CD14-positive monocyte (primary cell): Measurements from ENCODE around the gene ARHGEF7. TPM values are rescaled to one million over a fixed set of nuclear protein-coding genes. Genes with fewer than 3 reads are reported as not detected.

Experiments
- DNase-seq, 3 donors: peaks; one replicate each; pipeline ENCODE4 v3.0.0-alpha.2; 2011 to 2022
- H2AFZ ChIP-seq: 2 replicates; pipeline ENCODE4 v1.6.0; 2012; ENCODE audit warnings: mild to moderate bottlenecking, low read depth, low read length, inconsistent platforms; ENCODE audit not compliant: insufficient read depth, poor library complexity, severe bottlenecking
- H3K27ac ChIP-seq, 2 donors: 1 replicate in 1 of 2; 2 replicates in 1 of 2; pipeline ENCODE4 v1.5.1; 2012 to 2013; ENCODE audit warnings: low read length in 2 of 2, control low read depth in 1 of 2, inconsistent platforms in 1 of 2, low read depth in 1 of 2, mild to moderate bottlenecking in 1 of 2
- H3K27me3 ChIP-seq, 2 donors: one replicate each; pipeline versions ENCODE4 v1.6.0 to v1.6.1; 2011 to 2013; ENCODE audit warnings: low read length in 2 of 2; ENCODE audit not compliant: control insufficient read depth in 2 of 2, insufficient read depth in 2 of 2
- H3K36me3 ChIP-seq, 2 donors: replicated peaks in 1 of 2; 1 replicate in 1 of 2; 2 replicates in 1 of 2; pipeline versions ENCODE4 v1.5.1 to v1.6.1; 2012 to 2013; ENCODE audit warnings: low read length in 2 of 2, control low read depth in 1 of 2, inconsistent platforms in 1 of 2, mild to moderate bottlenecking in 1 of 2; ENCODE audit not compliant: insufficient read depth in 2 of 2, control insufficient read depth in 1 of 2
- H3K4me1 ChIP-seq, 2 donors: 1 replicate in 1 of 2; 2 replicates in 1 of 2; pipeline versions ENCODE4 v1.5.1 to v1.6.1; 2012 to 2013; ENCODE audit warnings: low read length in 2 of 2, control low read depth in 1 of 2, inconsistent platforms in 1 of 2, mild to moderate bottlenecking in 1 of 2, moderate library complexity in 1 of 2; ENCODE audit not compliant: insufficient read depth in 2 of 2, control insufficient read depth in 1 of 2
- H3K4me2 ChIP-seq: replicated peaks from 2 replicates; pipeline ENCODE3; 2012; ENCODE audit warnings: low read length, moderate library complexity, mild to moderate bottlenecking; ENCODE audit not compliant: poor library complexity, severe bottlenecking; ENCODE audit errors: extremely low read depth
- H3K4me3 ChIP-seq, 3 experiments: fragments of 200-600 bp in 1 of 3; sonication (generic) in 1 of 3; replicated peaks in 1 of 3; 1 replicate in 2 of 3; 2 replicates in 1 of 3; pipeline ENCODE4 v1.5.1; 2011 to 2013; ENCODE audit warnings: low read length in 3 of 3, mild to moderate bottlenecking in 3 of 3, control low read depth in 2 of 3, low read depth in 2 of 3, inconsistent platforms in 1 of 3, moderate library complexity in 1 of 3
- H3K79me2 ChIP-seq: 2 replicates; pipeline ENCODE4 v1.6.0; 2012; ENCODE audit warnings: mild to moderate bottlenecking, control low read depth, inconsistent platforms, low read length, moderate library complexity; ENCODE audit not compliant: insufficient read depth
- H3K9ac ChIP-seq: 2 replicates; pipeline ENCODE4 v1.6.0; 2017; ENCODE audit warnings: low read length, mild to moderate bottlenecking; ENCODE audit not compliant: insufficient read depth, poor library complexity, severe bottlenecking
- H3K9me3 ChIP-seq, 2 donors: replicated peaks in 1 of 2; 1 replicate in 1 of 2; 2 replicates in 1 of 2; pipeline versions ENCODE4 v1.5.1 to v1.6.1; 2012 to 2013; ENCODE audit warnings: low read length in 2 of 2, control low read depth in 1 of 2; ENCODE audit not compliant: control insufficient read depth in 1 of 2, insufficient read depth in 1 of 2
- H4K20me1 ChIP-seq: 2 replicates; pipeline ENCODE4 v1.6.0; 2012; ENCODE audit warnings: mild to moderate bottlenecking, low read length, control low read depth, moderate library complexity; ENCODE audit not compliant: insufficient read depth
- H3K27ac Mint-ChIP-seq, 7 donors: one replicate each; pipeline ENCODE4 v1.8.0; 2020; ENCODE audit warnings: mild to moderate bottlenecking in 7 of 7, mixed read lengths in 7 of 7, moderate library complexity in 6 of 7, inconsistent platforms in 2 of 7
- H3K27me3 Mint-ChIP-seq, 3 donors: one replicate each; pipeline ENCODE4 v1.8.0; 2021 to 2022; ENCODE audit warnings: low read depth in 3 of 3, mild to moderate bottlenecking in 3 of 3, mixed read lengths in 3 of 3, moderate library complexity in 3 of 3, inconsistent platforms in 1 of 3
- H3K36me3 Mint-ChIP-seq, 2 donors: one replicate each; pipeline ENCODE4 v1.8.0; 2020; ENCODE audit warnings: mixed read lengths in 2 of 2, inconsistent platforms in 1 of 2, mild to moderate bottlenecking in 1 of 2
- H3K4me1 Mint-ChIP-seq: one replicate; pipeline ENCODE4 v1.8.0; 2020; ENCODE audit warnings: mild to moderate bottlenecking, mixed read lengths
- H3K4me3 Mint-ChIP-seq, 2 donors: one replicate each; pipeline ENCODE4 v1.8.0; 2020; ENCODE audit warnings: mild to moderate bottlenecking in 2 of 2, mixed read lengths in 2 of 2, moderate library complexity in 1 of 2
- H3K9me3 Mint-ChIP-seq, 7 donors: one replicate each; pipeline ENCODE4 v1.8.0; 2020 to 2022; ENCODE audit warnings: mixed read lengths in 7 of 7, mild to moderate bottlenecking in 6 of 7, moderate library complexity in 6 of 7, inconsistent platforms in 2 of 7
- CTCF ChIP-seq: fragments of 200-600 bp; IDR thresholded peaks from one replicate; pipeline ENCODE4 v1.8.0; 2022; ENCODE audit warnings: antibody characterized with exemption, mild to moderate bottlenecking
- WGBS: methylation state at CpG from one replicate; pipeline ENCODE4 v1.1.5; 2013; ENCODE audit warnings: missing lambda C conversion rate; ENCODE audit not compliant: insufficient coverage; 5-methylcytosine and 5-hydroxymethylcytosine counted together
- intact Hi-C, 2 donors: fragments of 100-400 bp; cut with micrococcal nuclease; formaldehyde crosslinking; loops; one replicate each; pipeline versions ENCODE4 v1.15.0 to v1.15.1; 2023
- polyA plus RNA-seq, 3 donors: library from polyadenylated mRNA; depleted of rRNA in 1 of 3; unstranded in 2 of 3; stranded (reverse) in 1 of 3; fragments of 300-500 nt in 2 of 3; fragments of >200 nt in 1 of 3; fragmentation: Illumina TruSeq in 2 of 3; gene quantifications; 1 replicate in 2 of 3; 2 replicates in 1 of 3; pipeline ENCODE4 v1.2.3, GENCODE V29; 2012 to 2021

ARHGEF7 gene
- polyA plus RNA-seq, 3 donors = 4.6 to 29.0 (median 6.1) TPM

- peaks cover 2 to 7% of the 10 kb centered on the region in 2 donors for H3K36me3 Mint-ChIP-seq
- Histone ChIP-seq H4K20me1 (no peaks in the 10 kb centered on the region), H3K36me3 (no peaks in the 10 kb centered on the region), H3K27ac (no peak overlapping the region), H3K79me2 (no peaks in the 10 kb centered on the region), H3K9me3 (peaks cover 3 to 11% of the 10 kb centered on the region in 2 donors), H3K4me3 (no peak overlapping the region), H3K9ac (no peak overlapping the region), H3K4me1 (no peaks in the 10 kb centered on the region), H3K4me2 (no peak overlapping the region), H2AFZ (no peak overlapping the region), H3K27me3 (no peaks in the 10 kb centered on the region)
- no peak for DNase-seq
- 92% methylated on average over 25 of the region's 29 CpGs for WGBS
- TF ChIP-seq CTCF = no peak
- peaks cover 7 to 10% (median 8%) of the 10 kb centered on the region in 7 donors for H3K9me3 Mint-ChIP-seq
- peak overlapping the region in 1 of 7 donors; percentile 68 for H3K27ac Mint-ChIP-seq
- H3K4me3 Mint-ChIP-seq = no peak overlapping the region
- no peaks in the 10 kb centered on the region for H3K4me1 Mint-ChIP-seq
- intact Hi-C loops = no loop called here
- no peaks in the 10 kb centered on the region for H3K27me3 Mint-ChIP-seq
These were observed 202.6 kb downstream of the ARHGEF7 start for GRCh38 chr13:111317571-111318345.

GRCh38 chr13:111318386-111318785, 203.3 kb downstream of the ARHGEF7 start:
- no peak for TF ChIP-seq CTCF
- H3K4me1 ChIP-seq = no peaks in the 10 kb centered on the region
- no peak overlapping the region for H3K4me3 ChIP-seq
- 82% methylated on average over 8 of the region's 13 CpGs for WGBS
- H3K4me2 ChIP-seq = no peak overlapping the region
- H3K4me3 Mint-ChIP-seq = no peak overlapping the region
- no peaks in the 10 kb centered on the region for H3K79me2 ChIP-seq
- H2AFZ ChIP-seq = no peak overlapping the region
- H3K27ac ChIP-seq = no peak overlapping the region
- H3K9me3 Mint-ChIP-seq = peaks cover under 1 to 5% (median 3%) of the 10 kb centered on the region in 7 donors
- H3K9me3 ChIP-seq = peaks cover 0 to 5% of the 10 kb centered on the region in 2 donors
- H3K9ac ChIP-seq = no peak overlapping the region
- H3K4me1 Mint-ChIP-seq = no peaks in the 10 kb centered on the region
- intact Hi-C loops = no loop called here
- peak overlapping the region in 1 of 7 donors; percentile 64 for H3K27ac Mint-ChIP-seq
- no peaks in the 10 kb centered on the region for H4K20me1 ChIP-seq
- peaks cover 2 to 7% of the 10 kb centered on the region in 2 donors for H3K36me3 Mint-ChIP-seq
- peaks cover 0 to 3% (median 2%) of the 10 kb centered on the region in 3 donors for H3K27me3 Mint-ChIP-seq
- H3K36me3 ChIP-seq = no peaks in the 10 kb centered on the region
- DNase-seq = no peak
- no peaks in the 10 kb centered on the region for H3K27me3 ChIP-seq
